Neural progenitor cell (in vitro differentiated cells): Measurements from ENCODE around the gene BCAS1.

ENCODE experiments used
- CTCF ChIP-seq: fragments of 200-600 bp; sonication (generic); IDR thresholded peaks from 2 replicates; pipeline ENCODE4 v1.5.1; 2017; ENCODE audit warnings: antibody characterized with exemption, mild to moderate bottlenecking
- EZH2 ChIP-seq: fragments of 200-600 bp; sonication (generic); IDR thresholded peaks from 2 replicates; pipeline ENCODE4 v1.6.1; 2017; ENCODE audit warnings: antibody characterized with exemption, mild to moderate bottlenecking, moderate library complexity
- EZH2phosphoT487 ChIP-seq: fragments of 200-600 bp; sonication (generic); IDR thresholded peaks from 2 replicates; pipeline ENCODE4 v1.6.1; 2017; ENCODE audit warnings: antibody characterized with exemption

GRCh38 chr20:54015496-54015895 lies 54.9 kb downstream of the BCAS1 start:
- TF ChIP-seq EZH2: no peak
- no peak for TF ChIP-seq CTCF
- TF ChIP-seq EZH2phosphoT487: no peak
